OCI-LY7 (cell line): ENCODE results near the gene PELI1.

Experiments
- EZH2phosphoT487 ChIP-seq: fragments of 200-600 bp; sonication (generic); IDR thresholded peaks from 2 replicates; pipeline ENCODE4 v1.6.1; 2018; ENCODE audit warnings: low read depth, borderline replicate concordance, mild to moderate bottlenecking, mixed run types, antibody characterized with exemption, low read length, moderate library complexity, mixed read lengths
- TF ChIP-seq, protein P1 (sequence below): fragments of 200-600 bp; sonication (generic); conservative IDR thresholded peaks from 2 replicates; pipeline ENCODE4 v1.5.1; 2014; ENCODE audit warnings: mild to moderate bottlenecking, antibody characterized with exemption, low read length, moderate library complexity, mixed read lengths

DNA sequence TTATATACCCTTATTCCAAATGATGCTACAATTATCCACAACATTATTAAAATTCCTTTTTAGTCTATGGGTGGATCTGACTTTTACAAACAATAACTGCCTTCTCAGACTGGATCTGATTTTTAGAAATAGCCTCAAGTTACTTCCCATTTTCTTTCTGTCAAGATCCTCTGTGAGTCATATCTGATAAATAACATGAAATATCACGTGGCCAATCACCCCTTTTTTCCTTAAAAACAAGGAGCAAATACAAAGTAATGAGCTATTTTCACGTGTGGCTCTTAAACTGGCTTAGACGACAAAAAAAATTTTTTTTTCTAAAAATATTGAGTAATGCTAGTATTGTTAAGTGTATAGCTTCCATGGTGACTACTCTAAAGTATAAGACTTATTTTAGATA, 6.7 kb downstream of the PELI1 start:
- TF ChIP-seq, protein P1, sequence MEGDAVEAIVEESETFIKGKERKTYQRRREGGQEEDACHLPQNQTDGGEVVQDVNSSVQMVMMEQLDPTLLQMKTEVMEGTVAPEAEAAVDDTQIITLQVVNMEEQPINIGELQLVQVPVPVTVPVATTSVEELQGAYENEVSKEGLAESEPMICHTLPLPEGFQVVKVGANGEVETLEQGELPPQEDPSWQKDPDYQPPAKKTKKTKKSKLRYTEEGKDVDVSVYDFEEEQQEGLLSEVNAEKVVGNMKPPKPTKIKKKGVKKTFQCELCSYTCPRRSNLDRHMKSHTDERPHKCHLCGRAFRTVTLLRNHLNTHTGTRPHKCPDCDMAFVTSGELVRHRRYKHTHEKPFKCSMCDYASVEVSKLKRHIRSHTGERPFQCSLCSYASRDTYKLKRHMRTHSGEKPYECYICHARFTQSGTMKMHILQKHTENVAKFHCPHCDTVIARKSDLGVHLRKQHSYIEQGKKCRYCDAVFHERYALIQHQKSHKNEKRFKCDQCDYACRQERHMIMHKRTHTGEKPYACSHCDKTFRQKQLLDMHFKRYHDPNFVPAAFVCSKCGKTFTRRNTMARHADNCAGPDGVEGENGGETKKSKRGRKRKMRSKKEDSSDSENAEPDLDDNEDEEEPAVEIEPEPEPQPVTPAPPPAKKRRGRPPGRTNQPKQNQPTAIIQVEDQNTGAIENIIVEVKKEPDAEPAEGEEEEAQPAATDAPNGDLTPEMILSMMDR: no peak
- no peak for TF ChIP-seq EZH2phosphoT487
